PC-3 (cell line): ENCODE results near the gene THSD8. TPM values are rescaled to one million over a fixed set of nuclear protein-coding genes. Genes with fewer than 3 reads are reported as not detected.

Source experiments
- ATAC-seq: fragments of 200-7000 bp; cut with Tn5 transposase; 2 replicates; pipeline ENCODE4 v1.9.1; 2020; ENCODE audit warnings: mild to moderate bottlenecking, moderate library complexity
- BruUV-seq: library from RNA; stranded (reverse); fragments of 400-500 nt; replicated peaks from 2 replicates; lab custom pipeline; 2021; lab: Mats Ljungman, UMichigan
- CTCF ChIA-PET: fragments of 300-600 bp; sonication (Branson Sonifier 250); formaldehyde crosslinking; loops from one replicate; lab custom pipeline; 2022; ENCODE audit warnings: antibody characterized with exemption; lab: Charles Lee
- POLR2A ChIA-PET: fragments of 300-600 bp; sonication (Branson Sonifier 250); formaldehyde crosslinking; loops from one replicate; lab custom pipeline; 2022; ENCODE audit warnings: antibody characterized with exemption; ENCODE audit not compliant: unreplicated experiment; lab: Charles Lee
- DNase-seq: peaks from one replicate; pipeline ENCODE4 v3.0.0-alpha.2; 2015
- H2AFZ ChIP-seq: fragments of 300-600 bp; sonication (generic); 2 replicates; pipeline ENCODE4 v1.6.0; 2016; ENCODE audit warnings: antibody characterized with exemption, low read length
- H3F3A ChIP-seq: fragments of 300-600 bp; sonication (generic); one replicate; pipeline ENCODE4 v1.6.0; 2017; ENCODE audit warnings: antibody characterized with exemption, low read length, control low read depth, mild to moderate bottlenecking; ENCODE audit not compliant: unreplicated experiment
- H3K27ac ChIP-seq: fragments of 300-600 bp; sonication (generic); 2 replicates; pipeline ENCODE4 v1.5.1; 2016; ENCODE audit warnings: mild to moderate bottlenecking, low read length
- H3K27me3 ChIP-seq: fragments of 300-600 bp; sonication (generic); 2 replicates; pipeline ENCODE4 v1.6.1; 2016; ENCODE audit warnings: low read length, mixed read lengths
- H3K36me3 ChIP-seq: fragments of 300-600 bp; sonication (generic); 2 replicates; pipeline ENCODE4 v1.6.1; 2016; ENCODE audit warnings: low read depth, mixed run types, low read length, mixed read lengths
- H3K4me1 ChIP-seq: fragments of 300-600 bp; sonication (generic); 2 replicates; pipeline ENCODE4 v1.5.1; 2016; ENCODE audit warnings: low read length; ENCODE audit not compliant: insufficient read depth
- H3K4me2 ChIP-seq: fragments of 300-600 bp; sonication (generic); 2 replicates; pipeline ENCODE4 v1.6.0; 2016; ENCODE audit warnings: low read length
- H3K4me3 ChIP-seq: fragments of 300-600 bp; sonication (generic); 2 replicates; pipeline ENCODE4 v1.5.1; 2016; ENCODE audit warnings: mild to moderate bottlenecking, low read length, mixed read lengths
- H3K79me2 ChIP-seq: fragments of 300-600 bp; sonication (generic); 2 replicates; pipeline ENCODE4 v1.6.1; 2017; ENCODE audit warnings: low read length, mixed read lengths
- H3K9ac ChIP-seq: fragments of 300-600 bp; sonication (generic); 2 replicates; pipeline ENCODE4 v1.6.0; 2016; ENCODE audit warnings: mild to moderate bottlenecking, low read length
- H3K9me2 ChIP-seq: fragments of 300-600 bp; sonication (generic); replicated peaks from 2 replicates; pipeline ENCODE4 v1.6.1; 2016; ENCODE audit warnings: mixed run types, low read length, mixed read lengths
- H3K9me3 ChIP-seq: fragments of 300-600 bp; sonication (generic); 2 replicates; pipeline ENCODE4 v1.6.1; 2016; ENCODE audit warnings: low read length, mixed read lengths
- H4K20me1 ChIP-seq: fragments of 300-600 bp; sonication (generic); 2 replicates; pipeline ENCODE4 v1.6.1; 2016; ENCODE audit warnings: low read length, mixed read lengths
- EZH2 ChIP-seq: fragments of 300-600 bp; sonication (generic); IDR thresholded peaks from one replicate; pipeline ENCODE4 v1.6.1; 2017; ENCODE audit warnings: antibody characterized with exemption, mild to moderate bottlenecking, low read length; ENCODE audit not compliant: unreplicated experiment
- EZH2phosphoT487 ChIP-seq: fragments of 300-600 bp; sonication (generic); IDR thresholded peaks from 2 replicates; pipeline ENCODE4 v1.6.1; 2018; ENCODE audit warnings: mild to moderate bottlenecking, antibody characterized with exemption, low read length, borderline replicate concordance
- intact Hi-C: fragments of 100-400 bp; cut with micrococcal nuclease; formaldehyde crosslinking; loops from 2 replicates; pipeline ENCODE4 v1.9.0; 2023
- total RNA-seq: library from RNA; depleted of rRNA; stranded (reverse); fragments of >200 nt; gene quantifications from 2 replicates; pipeline ENCODE4 v1.2.3, GENCODE V29; 2014
- TF ChIP-seq, protein P1 (sequence below): fragments of 300-600 bp; sonication (generic); conservative IDR thresholded peaks from 2 replicates; pipeline ENCODE4 v1.5.1; 2017; ENCODE audit warnings: antibody characterized with exemption, low read depth, mild to moderate bottlenecking, low read length

The THSD8 gene
- total RNA-seq, 1 experiment from 2014 or later: not detected

DNA sequence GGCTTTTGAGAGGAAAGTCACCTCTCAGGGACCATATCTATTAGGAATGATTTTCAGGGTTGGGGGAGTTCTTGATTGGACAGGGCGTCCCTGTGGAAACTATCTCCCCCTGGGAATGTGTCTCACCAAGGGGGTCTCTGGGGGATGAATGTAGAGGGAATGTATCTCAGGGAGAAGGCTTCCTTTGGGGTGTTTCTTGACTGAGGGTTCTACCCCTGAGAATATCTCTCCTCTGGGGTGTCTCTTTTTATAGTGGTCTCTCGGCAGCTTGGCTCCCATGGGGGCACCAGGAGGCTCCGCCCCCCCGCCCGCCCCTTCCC is 31.5 kb downstream of the THSD8 start:
- no peak overlapping the region for H3K4me3 ChIP-seq
- ATAC-seq (no peak), DNase-seq (no peak)
- POLR2A ChIA-PET: no interaction called here
- peaks cover 11% of the 10 kb centered on the region for H3K4me1 ChIP-seq
- H4K20me1 ChIP-seq: no peaks in the 10 kb centered on the region
- no peak overlapping the region for H3K9ac ChIP-seq
- TF ChIP-seq EZH2 (no peak), EZH2phosphoT487 (no peak)
- TF ChIP-seq, protein P1, sequence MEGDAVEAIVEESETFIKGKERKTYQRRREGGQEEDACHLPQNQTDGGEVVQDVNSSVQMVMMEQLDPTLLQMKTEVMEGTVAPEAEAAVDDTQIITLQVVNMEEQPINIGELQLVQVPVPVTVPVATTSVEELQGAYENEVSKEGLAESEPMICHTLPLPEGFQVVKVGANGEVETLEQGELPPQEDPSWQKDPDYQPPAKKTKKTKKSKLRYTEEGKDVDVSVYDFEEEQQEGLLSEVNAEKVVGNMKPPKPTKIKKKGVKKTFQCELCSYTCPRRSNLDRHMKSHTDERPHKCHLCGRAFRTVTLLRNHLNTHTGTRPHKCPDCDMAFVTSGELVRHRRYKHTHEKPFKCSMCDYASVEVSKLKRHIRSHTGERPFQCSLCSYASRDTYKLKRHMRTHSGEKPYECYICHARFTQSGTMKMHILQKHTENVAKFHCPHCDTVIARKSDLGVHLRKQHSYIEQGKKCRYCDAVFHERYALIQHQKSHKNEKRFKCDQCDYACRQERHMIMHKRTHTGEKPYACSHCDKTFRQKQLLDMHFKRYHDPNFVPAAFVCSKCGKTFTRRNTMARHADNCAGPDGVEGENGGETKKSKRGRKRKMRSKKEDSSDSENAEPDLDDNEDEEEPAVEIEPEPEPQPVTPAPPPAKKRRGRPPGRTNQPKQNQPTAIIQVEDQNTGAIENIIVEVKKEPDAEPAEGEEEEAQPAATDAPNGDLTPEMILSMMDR: no peak
- no peaks in the 10 kb centered on the region for H3K9me3 ChIP-seq
- H3K79me2 ChIP-seq: no peaks in the 10 kb centered on the region
- peaks cover 6% of the 10 kb centered on the region for H3F3A ChIP-seq
- no peaks in the 10 kb centered on the region for H3K9me2 ChIP-seq
- H2AFZ ChIP-seq: no peak overlapping the region
- CTCF ChIA-PET: no interaction called here
- intact Hi-C loops: no loop called here
- peak overlapping the region; percentile 65 for H3K4me2 ChIP-seq
- H3K36me3 ChIP-seq: no peaks in the 10 kb centered on the region
- BruUV-seq: no TSS peak
- H3K27me3 ChIP-seq: peaks cover 11% of the 10 kb centered on the region
- no peak overlapping the region for H3K27ac ChIP-seq

DNA sequence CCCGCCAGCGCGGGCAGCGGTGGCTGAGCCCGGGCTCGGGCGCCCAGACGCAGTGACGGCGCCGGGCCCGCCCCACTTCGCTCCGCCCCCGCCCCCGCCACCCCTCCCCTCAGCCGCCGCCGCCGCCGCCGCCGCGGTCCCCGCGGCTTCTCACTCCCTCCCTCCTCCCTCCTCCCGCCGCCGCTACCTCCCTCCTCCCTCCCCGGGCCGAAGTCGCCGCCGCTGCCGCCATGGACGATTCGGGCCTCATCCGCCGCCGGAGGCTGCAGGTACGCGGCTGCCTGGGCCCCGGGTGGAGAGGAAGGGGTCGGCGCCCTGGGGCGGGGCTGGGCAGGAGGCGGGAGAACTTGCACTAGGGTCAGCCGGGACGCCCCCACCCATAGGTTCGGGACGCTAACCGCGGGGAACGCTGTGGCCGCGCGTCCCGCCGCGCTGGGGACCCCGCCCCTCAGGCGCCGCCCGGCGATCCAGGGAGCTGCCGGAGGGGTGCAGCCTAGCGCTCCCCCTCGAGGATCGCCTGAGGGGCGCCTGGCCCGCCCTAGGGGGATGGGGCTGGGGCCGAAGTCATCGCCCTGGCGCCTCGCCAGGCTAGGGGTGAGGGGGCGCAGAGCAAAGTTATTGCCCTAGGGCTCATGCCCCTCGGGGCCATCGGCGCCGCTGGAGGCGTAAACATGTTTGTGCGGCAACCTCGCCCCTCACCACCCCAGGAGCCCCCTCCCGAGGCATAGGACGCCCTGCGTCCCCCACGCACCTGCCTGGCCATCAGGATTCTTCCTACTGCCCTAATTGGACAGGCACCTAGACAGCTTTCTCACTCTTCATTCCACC is 32.1 kb downstream of the THSD8 start:
- H3F3A ChIP-seq: peaks cover 4% of the 10 kb centered on the region
- no peak overlapping the region for H3K27ac ChIP-seq
- H3K27me3 ChIP-seq: peaks cover 11% of the 10 kb centered on the region
- ChIA-PET CTCF (no interaction called here), POLR2A (no interaction called here)
- peak overlapping the region; percentile 68 for H2AFZ ChIP-seq
- peak overlapping the region; percentile 83 for H3K4me2 ChIP-seq
- H3K79me2 ChIP-seq: no peaks in the 10 kb centered on the region
- intact Hi-C loops: no loop called here
- H3K9me2 ChIP-seq: no peaks in the 10 kb centered on the region
- peak; percentile 39 for DNase-seq
- peak overlapping the region; percentile 71 for H3K4me3 ChIP-seq
- H3K36me3 ChIP-seq: no peaks in the 10 kb centered on the region
- H3K9ac ChIP-seq: no peak overlapping the region
- H3K9me3 ChIP-seq: no peaks in the 10 kb centered on the region
- TF ChIP-seq EZH2phosphoT487: no peak
- TF ChIP-seq, protein P1: no peak
- no peak for TF ChIP-seq EZH2
- ATAC-seq: peak; percentile 7; the same call in 1 of the 2 replicates
- H4K20me1 ChIP-seq: no peaks in the 10 kb centered on the region
- H3K4me1 ChIP-seq: peaks cover 12% of the 10 kb centered on the region
- no TSS peak for BruUV-seq

DNA sequence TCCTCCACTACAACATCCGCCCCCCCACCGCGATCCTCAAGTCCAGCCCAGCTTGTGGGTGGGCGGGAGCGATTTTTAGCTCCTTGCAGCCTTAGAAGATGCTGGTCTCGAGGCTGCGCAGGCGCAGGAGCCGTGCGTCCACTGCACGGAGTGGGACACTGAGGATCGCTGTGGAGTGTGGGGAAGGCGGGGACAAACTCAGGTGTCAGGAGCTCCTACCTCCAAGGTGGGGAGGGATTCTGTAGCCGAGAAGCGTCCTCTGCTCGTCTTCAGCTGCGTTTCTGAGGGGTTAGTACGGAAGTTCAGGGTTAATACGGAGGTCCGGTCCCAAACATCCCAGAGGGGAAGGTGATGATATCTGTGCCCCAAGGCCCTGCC is 32.7 kb downstream of the THSD8 start, which contains the start of gene RTBDN:
TSS of gene RTBDN (minus strand) at position 14 of the 378 bp plus-strand sequence. CDS start 4,600 bp downstream, outside the sequence.
- peaks cover 4% of the 10 kb centered on the region for H3F3A ChIP-seq
- peak within 1 kb of the TSS; percentile 68 for H2AFZ ChIP-seq
- no TSS peak for BruUV-seq
- H3K79me2 ChIP-seq: no peaks in the 10 kb centered on the region
- H3K4me3 ChIP-seq: peak within 1 kb of the TSS; percentile 71
- H4K20me1 ChIP-seq: no peaks in the 10 kb centered on the region
- no peaks in the 10 kb centered on the region for H3K9me3 ChIP-seq
- intact Hi-C loops: no loop called here
- CTCF ChIA-PET: no interaction called here
- peak within 1 kb of the TSS; percentile 83 for H3K4me2 ChIP-seq
- POLR2A ChIA-PET: no interaction called here
- H3K9ac ChIP-seq: no peak within 1 kb of the TSS
- H3K4me1 ChIP-seq: peaks cover 17% of the 10 kb centered on the region
- no peaks in the 10 kb centered on the region for H3K9me2 ChIP-seq
- TF ChIP-seq EZH2: no peak
- no peak for TF ChIP-seq EZH2phosphoT487
- TF ChIP-seq, protein P1: no peak
- DNase-seq (peak; percentile 35), ATAC-seq (no peak)
- peaks cover 11% of the 10 kb centered on the region for H3K27me3 ChIP-seq
- no peaks in the 10 kb centered on the region for H3K36me3 ChIP-seq
- H3K27ac ChIP-seq: no peak within 1 kb of the TSS
